Activated CD4-positive, alpha-beta T cell treated with anti-CD3 and anti-CD28 coated beads, Interleukin-2, amount 50 U/mL, for 1 hour (primary cell): ENCODE results near the gene SLC7A6OS.
A peak's percentile ranks its signal among the peaks of the same experiment; 100 is the strongest.

Experiments used
- DNase-seq: peaks from one replicate; pipeline ENCODE4 v3.0.0-alpha.2; 2020

Gene SLC7A6OS

DNA sequence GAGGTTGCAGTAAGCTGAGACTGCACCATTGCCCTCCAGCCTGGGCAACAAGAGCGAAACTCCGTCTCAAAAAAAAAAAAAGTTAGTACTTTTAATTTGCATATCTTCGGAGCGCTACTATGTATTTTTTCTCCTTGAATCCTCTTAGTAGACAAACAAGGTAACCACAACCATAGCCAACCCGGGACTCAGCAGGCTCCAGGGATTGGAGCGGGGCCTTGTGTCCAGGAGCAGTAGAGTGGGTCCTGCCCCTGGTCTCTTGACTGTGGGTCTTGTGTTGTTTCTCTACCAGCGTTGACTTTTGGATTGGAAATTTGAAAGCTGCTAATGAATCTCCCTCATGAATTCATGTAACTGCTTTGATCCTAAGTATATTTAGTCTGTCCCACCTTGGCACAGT, 32.4 kb upstream of the SLC7A6OS start:
- DNase-seq: no peak

DNA sequence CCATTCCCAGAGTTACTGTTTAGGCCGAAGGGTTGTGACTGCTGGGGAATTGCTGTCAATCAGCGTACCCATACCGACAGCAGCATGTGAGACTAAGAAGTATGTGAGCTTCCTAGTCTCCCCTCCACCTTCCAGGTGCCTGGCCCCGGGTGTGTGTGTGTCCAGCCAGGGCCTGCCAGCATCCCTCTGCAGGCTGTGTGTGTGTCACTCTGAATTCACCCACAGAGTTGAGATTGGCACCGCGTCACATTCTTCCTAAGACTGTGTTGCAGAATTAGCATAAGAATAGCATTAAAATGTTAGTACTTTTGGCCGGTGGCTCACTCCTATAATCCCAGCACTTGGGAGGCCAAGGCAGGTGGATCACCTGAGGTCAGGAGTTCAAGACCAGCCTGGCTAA, 31.9 kb upstream of the SLC7A6OS start:
- no peak for DNase-seq

DNA sequence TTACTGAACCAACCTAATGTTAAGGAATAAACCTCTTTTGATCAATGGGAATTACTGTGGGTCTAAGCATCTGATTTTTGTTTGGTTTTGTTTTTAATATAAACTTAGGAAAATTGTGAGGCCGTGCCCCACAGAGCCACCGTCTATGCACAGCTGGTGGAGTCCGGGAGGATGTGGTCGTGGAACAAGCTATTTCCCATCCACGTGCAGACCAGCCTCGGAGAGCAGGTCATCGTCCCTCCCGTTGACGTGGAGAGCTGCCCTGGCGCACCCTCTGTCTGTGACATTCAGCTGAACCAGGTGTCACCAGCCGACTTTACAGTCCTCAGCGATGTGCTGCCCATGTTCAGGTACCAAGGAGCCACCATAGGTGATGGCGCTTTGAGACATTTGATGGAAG, 28.5 kb upstream of the SLC7A6OS start:
- DNase-seq: no peak

DNA sequence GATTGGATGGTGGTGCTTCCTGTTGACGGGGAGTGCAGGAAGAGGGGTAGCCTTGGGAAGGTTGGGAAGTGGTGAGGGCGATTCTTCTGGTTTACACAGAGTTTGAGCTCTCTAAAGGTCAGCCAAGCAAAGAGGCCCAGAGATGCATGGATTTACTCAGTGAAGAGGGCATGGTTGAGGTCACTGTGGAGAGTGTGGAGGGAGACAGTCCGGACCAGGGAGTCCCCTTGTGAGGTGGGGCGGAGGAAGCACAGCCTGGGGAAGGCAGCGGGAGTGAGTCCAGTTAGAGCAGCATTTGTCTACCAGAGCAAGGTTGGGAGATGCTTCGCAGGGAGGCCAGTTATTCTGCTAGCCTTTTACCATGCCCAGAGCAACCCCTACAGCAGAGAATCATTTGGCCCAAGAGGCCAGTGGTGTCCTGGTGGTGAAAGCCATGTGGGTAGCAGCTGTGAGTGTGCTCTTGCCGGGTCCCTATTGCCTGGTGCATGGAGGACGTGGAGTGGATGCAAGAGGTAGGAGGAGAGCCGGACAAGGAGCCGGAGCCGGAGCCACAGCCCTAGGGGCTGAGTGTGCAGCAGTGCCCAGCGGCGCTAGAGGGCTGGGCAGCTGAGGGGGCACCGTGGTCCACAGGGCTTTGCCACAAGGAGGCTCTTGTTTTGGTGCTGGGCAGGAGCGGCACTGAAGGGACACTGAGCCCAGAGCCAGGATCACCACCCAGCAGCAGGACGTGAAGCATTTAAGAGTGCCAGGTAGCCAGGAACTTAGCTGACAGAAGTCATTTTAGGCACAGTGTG, 27.8 kb upstream of the SLC7A6OS start:
- no peak for DNase-seq

DNA sequence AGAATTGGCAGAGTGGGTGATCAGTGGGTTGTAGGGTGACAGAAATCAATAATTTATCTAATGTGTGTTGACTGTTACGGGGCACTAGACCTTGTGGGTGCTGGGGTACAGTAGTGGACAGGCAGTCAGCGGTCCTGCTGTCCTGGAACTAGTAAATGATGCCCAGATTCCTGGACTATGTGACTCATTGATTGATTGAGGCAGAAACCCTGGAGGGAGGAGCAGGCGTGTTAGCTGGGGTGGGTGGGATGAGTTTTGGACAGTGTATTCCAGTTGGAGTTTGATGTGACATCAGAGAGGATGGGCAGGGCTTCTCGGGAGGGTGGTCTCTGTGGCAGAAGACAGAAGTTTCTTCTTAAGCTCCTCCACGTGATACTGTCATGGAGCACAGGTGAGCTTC, 24.4 kb upstream of the SLC7A6OS start:
- no peak for DNase-seq

DNA sequence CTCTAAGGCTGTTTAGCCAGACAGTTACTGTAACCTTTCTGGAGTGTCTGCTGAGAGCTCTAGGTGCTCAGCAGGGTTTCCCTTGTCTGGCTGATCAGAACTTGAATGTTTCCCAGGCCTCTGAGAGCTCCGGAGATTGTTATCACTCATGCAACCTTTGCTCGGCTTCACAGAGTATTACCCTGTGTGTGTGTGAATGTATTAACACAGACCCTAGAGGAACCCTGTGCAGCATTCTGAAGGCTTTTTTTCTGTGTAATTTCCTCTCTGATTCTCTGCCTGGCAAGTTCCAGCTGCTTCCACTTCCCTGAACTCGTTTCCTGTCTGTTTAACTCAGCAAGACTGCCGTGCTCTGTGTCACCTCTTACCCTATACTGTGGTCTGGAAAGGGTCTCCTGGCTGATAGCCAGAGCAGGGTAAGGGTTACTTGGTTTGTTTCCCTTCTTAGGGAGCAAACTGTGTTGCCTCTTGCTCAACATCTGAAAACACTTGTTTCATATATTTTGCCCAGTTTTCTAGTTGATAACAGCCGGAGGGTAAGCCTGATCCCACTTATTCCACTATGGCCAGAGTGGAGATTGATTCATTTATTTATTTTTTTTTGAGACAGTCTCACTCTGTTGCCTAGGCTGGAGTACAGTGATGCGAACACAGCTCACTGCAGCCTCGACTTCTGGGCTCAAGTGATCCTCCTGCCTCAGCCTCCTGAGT, 21.8 kb upstream of the SLC7A6OS start:
- DNase-seq: no peak

DNA sequence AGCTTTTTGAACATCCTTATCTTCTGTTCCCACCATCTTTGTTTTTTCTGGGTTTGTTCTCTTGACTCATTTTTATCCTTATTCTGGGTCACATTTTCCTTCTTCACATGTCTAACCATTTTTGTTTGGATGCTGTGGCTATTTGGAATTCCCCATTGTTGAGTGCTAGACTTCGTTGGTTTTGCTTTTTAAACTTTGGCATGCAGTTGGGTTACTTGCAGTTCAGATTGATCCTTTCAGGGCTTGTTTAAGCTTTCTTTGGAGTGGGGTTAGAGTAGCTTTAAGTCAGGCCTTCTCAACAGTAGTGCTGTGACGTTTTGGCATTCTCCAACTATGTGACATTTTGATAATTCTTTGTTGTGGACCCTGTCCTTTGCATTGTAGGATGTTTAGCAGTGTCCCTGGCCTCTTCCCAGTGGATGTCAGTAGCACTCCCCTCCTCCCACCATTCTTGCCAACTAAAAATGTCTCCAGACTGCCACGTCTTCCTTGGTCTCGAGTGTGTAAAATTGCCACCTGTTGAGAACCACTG, 21.2 kb upstream of the SLC7A6OS start:
- no peak for DNase-seq

DNA sequence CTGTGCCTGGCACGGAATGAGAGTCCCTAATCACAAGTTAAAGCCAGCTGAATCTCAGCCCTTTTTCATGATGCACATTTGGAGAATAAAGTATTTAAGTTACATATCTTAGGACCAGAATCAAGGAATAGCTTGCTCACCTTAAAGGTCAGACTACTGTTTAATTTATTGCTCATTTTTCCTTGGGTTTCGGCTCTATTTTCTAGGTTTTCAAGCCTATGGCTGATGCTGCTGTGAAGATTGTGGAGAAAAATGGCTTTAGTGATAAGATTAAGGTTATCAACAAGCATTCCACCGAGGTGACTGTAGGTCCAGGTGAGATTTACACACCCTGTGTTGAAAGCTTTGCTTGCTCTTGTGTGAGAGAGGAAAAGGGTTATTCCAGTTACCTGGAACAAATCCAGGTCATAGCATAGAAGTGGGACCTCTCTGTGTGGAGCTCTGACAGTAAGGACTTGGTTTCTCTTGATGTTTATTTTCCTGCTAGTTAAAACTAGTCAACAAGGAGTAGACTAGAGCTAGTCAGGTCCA, 18.2 kb upstream of the SLC7A6OS start:
- DNase-seq: no peak

DNA sequence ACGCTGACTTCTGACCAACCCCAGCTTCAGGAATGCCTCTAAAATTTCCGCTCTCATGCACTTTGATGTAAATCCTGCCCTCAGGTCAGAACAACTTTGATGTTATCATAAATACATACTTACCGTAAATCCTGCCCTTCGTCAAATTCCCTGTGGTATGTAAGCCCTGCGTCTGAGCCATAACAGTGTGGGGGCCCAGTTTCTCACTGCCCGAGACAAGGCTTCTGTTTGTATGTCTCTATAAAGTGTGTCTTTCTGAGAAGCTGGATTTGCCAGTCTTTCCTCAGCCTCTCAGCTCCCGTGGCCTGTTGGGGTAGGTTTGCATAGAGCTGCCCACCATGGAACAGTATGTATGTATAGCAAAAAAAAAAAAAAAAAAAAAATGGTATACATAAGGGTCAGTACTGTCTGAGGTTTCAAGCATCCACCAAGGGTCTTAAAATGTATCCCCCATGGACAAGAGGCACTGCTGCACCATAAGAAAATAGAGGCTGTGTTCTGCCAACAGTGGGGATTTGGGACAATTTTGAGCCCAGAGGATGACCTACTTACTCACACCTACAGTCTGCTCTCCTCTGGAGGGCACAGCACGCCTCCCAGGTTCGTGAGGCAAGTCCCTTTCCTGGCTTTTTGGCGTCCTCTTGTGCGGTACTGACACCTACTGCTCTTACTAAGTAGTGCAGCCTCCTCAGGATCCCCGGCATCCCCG, 17.6 kb upstream of the SLC7A6OS start:
- DNase-seq: peak; percentile 76

DNA sequence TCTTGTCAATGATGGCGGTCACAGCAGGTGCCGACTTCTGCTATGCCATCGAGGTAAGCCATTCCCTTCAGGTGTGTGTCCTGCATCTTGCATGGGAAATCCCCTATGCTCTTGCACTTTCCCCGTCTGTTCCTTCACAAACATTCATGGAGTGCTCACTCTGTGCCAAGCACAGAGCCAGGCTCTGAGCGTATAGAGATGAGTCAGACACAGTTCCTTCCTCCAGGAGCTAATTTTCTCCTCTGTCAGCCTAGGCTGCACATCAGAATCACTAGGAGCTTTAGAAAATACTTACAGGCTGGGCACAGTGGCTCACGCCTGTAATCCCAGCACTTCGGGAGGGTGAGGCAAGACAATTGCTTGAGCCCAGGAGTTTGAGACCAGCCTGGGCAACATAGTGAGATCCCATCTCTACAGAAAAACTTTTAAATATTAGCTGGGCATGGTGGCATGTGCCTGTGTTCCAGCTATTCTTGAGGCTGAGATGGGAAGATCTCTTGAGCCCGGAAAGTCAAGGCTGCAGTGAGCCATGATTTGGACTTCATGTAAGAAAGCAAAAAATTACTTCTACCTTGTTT, 14.1 kb upstream of the SLC7A6OS start:
- DNase-seq: no peak

DNA sequence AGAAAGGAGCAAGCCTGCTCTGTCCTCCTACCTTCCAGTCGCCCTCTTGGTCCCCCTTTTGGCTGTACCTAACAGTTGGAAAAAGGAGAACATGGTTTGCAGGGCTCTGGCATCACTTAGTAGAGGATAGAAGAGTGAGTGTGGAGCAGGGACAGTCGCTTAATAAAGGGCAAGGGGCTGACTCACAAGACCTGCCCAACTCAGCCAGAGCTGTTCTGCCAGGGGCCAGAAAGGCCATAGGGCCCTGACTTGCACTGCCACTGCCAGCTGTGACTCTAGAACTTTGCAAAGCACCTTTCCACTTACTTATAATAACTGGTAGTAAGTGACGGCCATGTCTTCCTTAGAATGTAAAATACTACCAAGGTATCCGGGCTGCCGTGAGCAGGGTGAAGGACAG, 13.6 kb upstream of the SLC7A6OS start:
- DNase-seq: no peak

DNA sequence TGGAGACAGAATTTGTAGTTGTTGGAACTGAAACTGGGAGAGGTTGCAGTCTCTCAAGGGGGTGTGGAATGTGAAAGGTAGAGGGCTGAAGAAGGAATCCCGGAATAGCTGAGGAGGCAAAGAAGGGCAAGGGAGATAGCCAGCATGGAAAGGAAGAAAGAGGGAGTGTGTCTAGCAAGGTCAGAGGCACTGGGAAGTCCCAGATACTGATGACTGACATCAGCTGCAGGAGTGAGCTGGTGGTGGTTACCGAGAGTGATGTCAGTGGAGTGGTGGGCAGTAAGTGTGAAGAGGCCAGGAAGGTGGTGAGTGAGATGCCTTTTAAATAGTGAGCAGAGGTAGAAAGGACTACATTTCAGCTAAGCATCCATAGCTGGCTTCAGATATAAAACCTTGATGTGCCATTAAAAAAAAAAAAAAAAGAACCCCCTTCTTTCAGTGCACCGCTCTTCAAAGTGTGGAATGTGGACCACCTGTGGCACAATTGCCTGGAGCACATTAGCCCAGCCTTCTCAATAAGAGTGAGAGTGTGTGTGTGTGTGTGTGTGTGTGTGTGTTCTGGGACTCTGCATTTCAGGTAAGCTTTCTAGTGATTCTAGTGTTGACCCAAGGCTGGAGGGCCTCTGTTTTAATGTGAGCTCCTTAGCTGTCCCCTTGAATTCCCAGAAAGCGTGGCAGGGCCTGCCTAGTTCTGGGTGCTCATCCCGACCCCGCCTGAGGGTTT, 8.6 kb upstream of the SLC7A6OS start:
- no peak for DNase-seq

DNA sequence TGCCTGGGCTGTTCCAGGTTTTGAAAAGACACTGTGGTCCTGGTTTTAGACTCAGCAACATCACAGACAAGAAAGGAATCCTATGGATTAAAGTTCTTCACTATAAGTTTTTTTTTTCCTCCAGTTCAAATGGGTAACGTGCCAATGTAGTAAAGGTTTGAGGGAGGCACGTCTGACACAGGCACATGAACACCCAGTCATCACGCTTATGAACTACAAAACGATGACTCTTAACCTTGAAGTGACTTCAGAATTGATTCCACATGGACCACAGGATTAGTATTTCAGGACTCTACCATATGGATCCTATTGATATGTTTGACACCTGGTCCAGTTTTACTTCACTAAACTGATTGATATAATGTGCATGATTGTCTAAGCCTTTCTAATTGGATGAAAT, 2.4 kb upstream of the SLC7A6OS start:
- no peak for DNase-seq

DNA sequence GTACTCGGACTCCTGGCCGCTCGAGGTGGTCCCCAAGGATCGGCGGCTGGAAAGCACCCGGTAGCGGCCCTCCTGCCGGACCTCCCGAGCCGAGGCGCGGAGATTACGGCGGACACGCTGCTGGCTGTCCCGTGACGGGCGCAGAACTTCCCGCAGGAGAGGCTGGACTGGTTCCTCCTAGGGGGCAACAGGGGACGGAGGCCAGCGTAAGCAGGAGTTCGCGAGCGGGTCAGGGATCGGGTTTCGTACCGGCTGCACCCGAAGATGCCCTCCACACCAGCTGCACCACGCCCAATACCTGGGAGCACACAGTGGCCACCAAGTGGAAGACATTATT, 341 bp downstream of the SLC7A6OS start:
- DNase-seq: no peak

DNA sequence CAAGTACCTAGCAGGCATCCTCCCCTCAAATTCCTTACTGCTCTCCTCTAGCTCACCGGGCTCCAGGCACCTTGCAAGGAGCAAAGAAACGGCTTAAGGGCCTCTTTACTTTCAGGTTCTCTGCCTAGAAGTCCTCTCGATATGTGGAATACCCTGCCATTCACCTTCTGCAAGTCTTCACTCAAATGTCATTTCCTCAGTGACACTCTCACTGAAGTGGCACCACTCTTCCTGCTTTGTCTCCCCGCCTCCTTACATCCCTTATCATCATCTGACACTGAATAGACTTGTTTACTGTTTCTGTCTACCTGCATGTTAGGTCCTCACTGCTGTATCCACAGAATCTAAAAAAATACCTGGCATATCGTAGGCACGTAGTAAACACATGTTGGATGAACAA, 947 bp downstream of the SLC7A6OS start:
- DNase-seq: no peak

DNA sequence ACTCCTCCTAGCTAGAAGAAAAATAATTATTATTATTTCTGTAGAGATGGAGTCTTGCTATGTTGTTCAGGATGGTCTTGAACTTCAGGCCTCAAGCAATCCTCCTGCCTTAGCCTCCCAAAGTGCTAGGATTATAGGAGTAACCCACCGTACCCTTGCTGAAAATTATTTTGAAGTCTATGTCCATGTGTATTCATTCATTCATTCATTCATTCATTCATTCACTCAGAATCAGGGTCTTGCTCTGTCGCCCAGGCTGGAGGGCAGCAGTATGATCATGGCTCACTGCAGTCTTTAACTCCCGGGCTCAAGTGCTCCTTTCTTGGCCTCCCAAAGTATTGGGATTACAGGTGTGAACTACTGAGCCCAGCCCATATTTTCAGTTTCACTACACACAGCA, 4.1 kb downstream of the SLC7A6OS start:
- DNase-seq: no peak

DNA sequence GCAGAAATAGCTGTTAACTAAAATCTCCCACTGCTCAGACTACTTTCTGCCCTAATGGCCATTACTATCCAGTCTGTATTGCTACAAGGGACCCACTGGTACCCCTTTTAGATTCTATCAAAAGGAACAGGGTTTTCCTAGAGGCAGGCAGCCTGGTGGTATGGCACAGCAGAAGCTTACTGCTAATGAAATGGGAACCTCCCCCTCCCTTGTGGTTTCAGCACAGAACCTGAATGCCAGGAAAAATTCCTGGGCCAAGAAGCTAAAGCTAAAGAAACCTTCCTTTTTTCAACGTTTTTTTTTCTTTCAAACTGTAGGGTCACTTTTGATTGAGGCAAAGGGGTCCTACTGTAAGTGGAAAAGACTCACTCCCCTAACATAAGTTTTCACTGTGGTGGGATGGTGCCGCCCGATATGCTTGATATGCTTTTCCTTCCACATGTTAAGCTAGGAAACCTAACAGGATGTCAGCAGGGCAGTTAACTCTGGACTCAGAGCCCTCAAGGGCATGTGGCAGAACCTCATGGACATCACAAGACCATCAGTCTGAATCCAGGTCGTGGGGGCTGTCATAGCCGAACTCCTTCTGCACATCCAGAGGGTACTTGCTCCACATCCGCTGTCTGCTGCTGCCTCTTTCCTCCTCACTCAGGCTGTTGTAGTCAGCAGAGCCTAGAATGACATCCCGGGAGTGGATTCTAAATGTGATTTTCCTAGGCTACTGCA, 9.8 kb downstream of the SLC7A6OS start:
- DNase-seq: no peak

DNA sequence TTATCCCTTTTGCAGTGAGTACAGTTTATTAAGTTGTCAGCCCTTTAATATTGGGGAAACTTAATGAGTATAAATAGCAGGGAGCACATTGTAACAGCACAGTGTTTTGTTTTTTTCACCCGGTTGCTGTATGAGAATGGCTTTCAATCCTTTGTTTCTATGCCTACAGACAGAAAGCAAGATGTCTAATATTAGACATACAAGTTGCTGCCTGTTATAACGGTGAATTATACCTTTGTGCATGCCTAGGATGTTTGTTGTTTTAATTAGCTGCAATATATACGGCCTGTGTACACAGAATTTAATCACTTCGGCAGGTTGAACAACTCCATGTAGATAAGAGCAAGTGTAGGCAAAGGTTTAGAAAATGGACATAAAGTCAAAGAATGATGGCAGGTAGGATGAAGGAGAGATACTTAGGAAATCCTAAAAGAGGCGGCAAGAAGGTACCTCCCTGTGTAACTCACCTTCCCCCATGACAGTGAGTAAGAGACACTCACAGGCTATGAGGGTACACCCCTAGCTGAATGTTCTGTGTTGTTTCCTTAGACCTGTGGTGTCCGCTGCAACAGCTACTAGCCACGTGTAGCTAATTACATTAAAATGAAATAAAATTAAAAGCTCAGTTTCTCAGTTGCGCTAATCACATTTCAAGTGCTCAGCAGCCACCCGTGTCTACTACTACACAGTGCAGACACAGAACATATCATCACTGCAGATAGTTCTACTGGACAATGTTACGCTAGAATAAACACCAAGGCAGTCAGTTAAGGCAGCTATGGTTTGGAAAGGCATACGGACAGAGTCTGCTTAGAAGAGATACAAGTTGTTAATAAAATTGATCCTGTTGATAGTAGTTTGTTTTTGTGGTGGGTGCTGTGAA, 10.9 kb downstream of the SLC7A6OS start:
- DNase-seq: no peak

DNA sequence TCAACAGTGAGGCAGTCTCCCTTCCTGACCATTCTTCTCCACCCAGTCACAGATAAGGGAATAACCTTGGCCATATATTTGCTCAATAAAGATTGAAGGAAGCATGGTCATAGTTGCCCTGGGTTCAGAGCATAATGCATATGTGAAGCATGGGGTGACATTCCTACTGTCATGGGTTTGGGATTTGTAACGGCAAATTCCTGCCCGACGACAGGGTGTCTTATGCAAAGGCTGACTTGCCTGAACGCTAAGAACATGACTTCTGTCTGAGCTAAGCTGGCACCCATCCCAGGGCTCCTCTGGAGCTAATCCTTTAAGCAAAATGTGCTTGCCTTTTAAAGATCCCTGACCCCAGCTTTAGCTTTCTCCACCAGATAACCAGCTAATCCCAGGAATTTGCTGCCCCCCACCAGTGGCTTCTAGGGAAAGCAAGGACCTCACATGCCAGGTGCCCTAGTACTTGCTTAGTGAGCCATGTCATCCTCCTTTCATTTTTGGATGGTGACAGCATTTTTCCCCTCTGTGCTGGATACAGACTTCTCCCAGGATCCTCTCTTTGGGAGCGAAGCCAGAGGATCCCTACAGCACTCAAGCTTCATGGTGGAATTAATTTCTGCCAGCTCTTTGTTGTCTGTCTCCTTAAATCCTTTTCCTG, 11.7 kb downstream of the SLC7A6OS start:
- DNase-seq: no peak

DNA sequence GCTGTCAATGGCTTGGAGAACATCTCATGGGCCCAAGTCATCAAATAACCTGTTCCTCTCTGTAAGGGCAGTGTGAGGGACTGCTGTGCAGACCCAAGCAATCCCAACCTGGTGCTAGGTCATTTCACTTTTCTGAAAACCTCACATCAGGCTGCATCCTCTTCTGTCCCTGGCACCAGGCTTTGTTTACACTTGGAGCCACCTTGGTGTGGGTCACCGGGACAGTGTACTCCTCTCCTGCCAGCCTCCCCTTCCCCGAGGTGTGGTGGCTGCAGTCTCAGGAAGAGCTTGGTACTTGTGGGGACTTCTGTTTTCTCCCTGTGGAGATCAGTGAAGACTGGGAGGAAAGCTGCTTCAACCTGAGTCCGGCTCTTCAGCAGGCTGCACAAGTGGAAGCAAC, 12.4 kb downstream of the SLC7A6OS start:
- DNase-seq: no peak
